Small intestine (tissue), 7 donors: ENCODE measurements around the gene ERC2. TPM values are rescaled to one million over a fixed set of nuclear protein-coding genes. Genes with fewer than 3 reads are reported as not detected.
A peak's percentile ranks its signal among the peaks of the same experiment; 100 is the strongest.

ENCODE experiments used
- DNase-seq, 2 donors: peaks; one replicate each; pipeline versions ENCODE4 v3.0.0 to v3.0.0-alpha.2; 2013
- FAIRE-seq: peaks from 2 replicates; lab custom pipeline; 2012; peaks lifted over from hg19 to GRCh38; lab: Jason Lieb, UNC
- H3K27ac ChIP-seq, 3 donors: one replicate each; pipeline ENCODE4 v1.5.1; 2013; ENCODE audit warnings: low read length in 2 of 3, mild to moderate bottlenecking in 2 of 3, control low read depth in 1 of 3, inconsistent platforms in 1 of 3, low read depth in 1 of 3, moderate library complexity in 1 of 3
- H3K27me3 ChIP-seq, 3 donors: one replicate each; pipeline ENCODE4 v1.6.1; 2013; ENCODE audit warnings: low read length in 3 of 3, inconsistent platforms in 1 of 3; ENCODE audit not compliant: control insufficient read depth in 3 of 3, insufficient read depth in 3 of 3
- H3K36me3 ChIP-seq, 3 donors: one replicate each; pipeline ENCODE4 v1.6.1; 2013; ENCODE audit warnings: low read length in 3 of 3, inconsistent platforms in 1 of 3, low read depth in 1 of 3, mild to moderate bottlenecking in 1 of 3, moderate library complexity in 1 of 3; ENCODE audit not compliant: control insufficient read depth in 3 of 3, insufficient read depth in 2 of 3
- H3K4me1 ChIP-seq, 3 donors: one replicate each; pipeline ENCODE4 v1.6.1; 2013; ENCODE audit warnings: low read length in 2 of 3, inconsistent platforms in 1 of 3, low read depth in 1 of 3, mild to moderate bottlenecking in 1 of 3, moderate library complexity in 1 of 3; ENCODE audit not compliant: control insufficient read depth in 3 of 3, insufficient read depth in 2 of 3
- H3K4me3 ChIP-seq, 3 donors: one replicate each; pipeline ENCODE4 v1.5.1; 2013; ENCODE audit warnings: low read length in 3 of 3, control low read depth in 1 of 3, inconsistent platforms in 1 of 3, low read depth in 1 of 3, mild to moderate bottlenecking in 1 of 3, moderate library complexity in 1 of 3
- H3K9me3 ChIP-seq, 2 donors: one replicate each; pipeline ENCODE4 v1.6.1; 2013; ENCODE audit warnings: low read depth in 1 of 2, low read length in 1 of 2; ENCODE audit not compliant: control insufficient read depth in 2 of 2, insufficient read depth in 1 of 2
- whole genome bisulfite sequencing, 3 donors: extraction: QIAGEN DNeasy Blood & Tissue Kit; methylation state at CpG; one replicate each; pipeline ENCODE4 v1.1.7; 2013; 5-methylcytosine and 5-hydroxymethylcytosine counted together
- polyA plus RNA-seq, 4 donors: library from polyadenylated mRNA; stranded (reverse) in 3 of 4; unstranded in 1 of 4; fragments of 200-250 nt in 3 of 4; fragments of 120-200 nt in 1 of 4; gene quantifications; one replicate each; pipeline versions ENCODE4 v1.2.1 to v1.2.3, GENCODE V29; 2013
- donor health status: healthy with polysubstance abuse.
- donor health status: control.
- donor health status: control.
- donor health status: Bipolar disorder and iron deficiency.
- donor health status: healthy.

Gene ERC2
- polyA plus RNA-seq, 4 donors: 0.73 to 2.0 TPM; not detected in 2

- H3K4me3 ChIP-seq: no peak overlapping the region
- H3K4me1 ChIP-seq: no peaks in the 10 kb centered on the region
- H3K27ac ChIP-seq: no peak overlapping the region
- DNase-seq: no peak
- 67 to 79% (median 73%) methylated on average over 8 of the region's 8 CpGs for WGBS, 3 donors
- FAIRE-seq: no peak
- no peaks in the 10 kb centered on the region for H3K36me3 ChIP-seq
- no peaks in the 10 kb centered on the region for H3K9me3 ChIP-seq
- H3K27me3 ChIP-seq: no peaks in the 10 kb centered on the region
These were observed 758.8 kb downstream of the ERC2 start for GRCh38 chr3:55709411-55710012.

GRCh38 chr3:55708921-55709320 lies 759.3 kb downstream of the ERC2 start:
- Histone ChIP-seq H3K27ac (no peak overlapping the region), H3K36me3 (no peaks in the 10 kb centered on the region), H3K27me3 (no peaks in the 10 kb centered on the region), H3K9me3 (no peaks in the 10 kb centered on the region), H3K4me1 (no peaks in the 10 kb centered on the region), H3K4me3 (no peak overlapping the region)
- DNase-seq: no peak
- no peak for FAIRE-seq
- 86 to 92% (median 87%) methylated on average over 7 of the region's 7 CpGs for WGBS, 3 donors

GRCh38 chr3:55708242-55708641 lies 760.0 kb downstream of the ERC2 start:
- no peak overlapping the region for H3K27ac ChIP-seq
- peak in 1 of 2 donors; percentile 13 for DNase-seq
- FAIRE-seq: no peak
- no peaks in the 10 kb centered on the region for H3K4me1 ChIP-seq
- no peak overlapping the region for H3K4me3 ChIP-seq
- no peaks in the 10 kb centered on the region for H3K27me3 ChIP-seq
- WGBS, 3 donors: 40 to 48% (median 46%) methylated on average over 3 of the region's 3 CpGs
- H3K36me3 ChIP-seq: no peaks in the 10 kb centered on the region
- no peaks in the 10 kb centered on the region for H3K9me3 ChIP-seq

GRCh38 chr3:55704521-55704920 lies 763.7 kb downstream of the ERC2 start:
- FAIRE-seq (no peak), DNase-seq (no peak)
- Histone ChIP-seq H3K4me1 (no peaks in the 10 kb centered on the region), H3K27me3 (no peaks in the 10 kb centered on the region), H3K27ac (no peak overlapping the region), H3K36me3 (no peaks in the 10 kb centered on the region), H3K4me3 (no peak overlapping the region), H3K9me3 (no peaks in the 10 kb centered on the region)
- 0 to 67% (median 38%) methylated on average over 1 of the region's 1 CpG for WGBS, 3 donors

GRCh38 chr3:55702822-55703221 lies 765.4 kb downstream of the ERC2 start:
- no peaks in the 10 kb centered on the region for H3K36me3 ChIP-seq
- WGBS, 3 donors: 75 to 89% (median 76%) methylated on average over 6 of the region's 6 CpGs
- DNase-seq: no peak
- no peak overlapping the region for H3K4me3 ChIP-seq
- no peak for FAIRE-seq
- H3K4me1 ChIP-seq: no peaks in the 10 kb centered on the region
- no peaks in the 10 kb centered on the region for H3K27me3 ChIP-seq
- H3K9me3 ChIP-seq: no peaks in the 10 kb centered on the region
- H3K27ac ChIP-seq: no peak overlapping the region

GRCh38 chr3:55701997-55702396 lies 766.3 kb downstream of the ERC2 start:
- Histone ChIP-seq H3K4me1 (no peaks in the 10 kb centered on the region), H3K9me3 (no peaks in the 10 kb centered on the region), H3K27me3 (no peaks in the 10 kb centered on the region), H3K27ac (no peak overlapping the region), H3K36me3 (no peaks in the 10 kb centered on the region), H3K4me3 (no peak overlapping the region)
- no peak for DNase-seq
- no peak for FAIRE-seq
- WGBS, 3 donors: 58 to 67% (median 59%) methylated on average over 3 of the region's 3 CpGs

- H3K36me3 ChIP-seq: no peaks in the 10 kb centered on the region
- WGBS, 3 donors: 60 to 66% (median 63%) methylated on average over 6 of the region's 6 CpGs
- H3K9me3 ChIP-seq: no peaks in the 10 kb centered on the region
- no peaks in the 10 kb centered on the region for H3K27me3 ChIP-seq
- no peak for DNase-seq
- H3K4me1 ChIP-seq: no peaks in the 10 kb centered on the region
- no peak overlapping the region for H3K27ac ChIP-seq
- no peak overlapping the region for H3K4me3 ChIP-seq
- no peak for FAIRE-seq
These were observed 769.4 kb downstream of the ERC2 start for GRCh38 chr3:55698831-55699230.

GRCh38 chr3:55697177-55697865 lies 770.9 kb downstream of the ERC2 start:
- no peak for FAIRE-seq

More at GRCh38 chr3:55697177-55697865, 770.9 kb downstream of the ERC2 start:
- Histone ChIP-seq H3K36me3 (no peaks in the 10 kb centered on the region), H3K27me3 (no peaks in the 10 kb centered on the region), H3K9me3 (no peaks in the 10 kb centered on the region), H3K27ac (no peak overlapping the region), H3K4me1 (no peaks in the 10 kb centered on the region), H3K4me3 (no peak overlapping the region)
- no peak for DNase-seq
- WGBS, 3 donors: 66 to 80% (median 75%) methylated on average over 4 of the region's 4 CpGs
